GM21737 (cell line): ENCODE results near the gene PAK2.
"Not testable (repeated sequence)": the region's sequence is repeated elsewhere in the genome, so short reads cannot be mapped to it uniquely, and the experiment has no call there.

Experiments
- ATAC-seq: cut with Tn5 transposase; IDR thresholded peaks from one replicate; pipeline ENCODE4 v1.9.1; 2021; ENCODE audit warnings: mild to moderate bottlenecking, moderate library complexity; ENCODE audit not compliant: unreplicated experiment

PAK2 gene

GRCh38 chr3:196739671-196740480 lies at the start of gene PAK2:
Gene PAK2 (plus strand): TSS chr3:196739857. CDS start chr3:196782647, 42,790 bp downstream.
- peak; percentile 89 for ATAC-seq

- ATAC-seq, result no peak
These were observed 49.6 kb upstream of the PAK2 start for GRCh38 chr3:196689941-196690660.

DNA sequence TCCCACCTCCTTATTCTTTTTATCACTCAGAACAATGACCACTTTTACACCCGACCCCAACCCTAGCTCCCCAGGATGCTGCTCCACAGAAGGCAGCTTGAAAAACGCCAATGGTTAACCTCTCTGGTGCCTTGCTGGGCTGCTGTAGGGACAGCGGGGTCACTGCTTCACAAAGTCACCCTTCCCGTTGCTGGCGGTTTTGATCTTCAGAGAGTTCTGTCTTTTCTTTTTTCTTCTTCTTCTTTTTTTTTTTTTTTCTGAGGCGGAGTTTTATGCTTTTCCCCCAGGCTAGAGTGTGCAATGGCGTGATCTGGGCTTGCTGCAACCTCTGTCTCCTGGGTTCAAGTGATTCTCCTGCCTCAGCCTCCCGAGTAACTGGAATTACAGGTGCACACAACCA lies 48.3 kb upstream of the PAK2 start:
- no peak for ATAC-seq

GRCh38 chr3:196694202-196694638 lies 45.4 kb upstream of the PAK2 start:
- ATAC-seq, result no peak

DNA sequence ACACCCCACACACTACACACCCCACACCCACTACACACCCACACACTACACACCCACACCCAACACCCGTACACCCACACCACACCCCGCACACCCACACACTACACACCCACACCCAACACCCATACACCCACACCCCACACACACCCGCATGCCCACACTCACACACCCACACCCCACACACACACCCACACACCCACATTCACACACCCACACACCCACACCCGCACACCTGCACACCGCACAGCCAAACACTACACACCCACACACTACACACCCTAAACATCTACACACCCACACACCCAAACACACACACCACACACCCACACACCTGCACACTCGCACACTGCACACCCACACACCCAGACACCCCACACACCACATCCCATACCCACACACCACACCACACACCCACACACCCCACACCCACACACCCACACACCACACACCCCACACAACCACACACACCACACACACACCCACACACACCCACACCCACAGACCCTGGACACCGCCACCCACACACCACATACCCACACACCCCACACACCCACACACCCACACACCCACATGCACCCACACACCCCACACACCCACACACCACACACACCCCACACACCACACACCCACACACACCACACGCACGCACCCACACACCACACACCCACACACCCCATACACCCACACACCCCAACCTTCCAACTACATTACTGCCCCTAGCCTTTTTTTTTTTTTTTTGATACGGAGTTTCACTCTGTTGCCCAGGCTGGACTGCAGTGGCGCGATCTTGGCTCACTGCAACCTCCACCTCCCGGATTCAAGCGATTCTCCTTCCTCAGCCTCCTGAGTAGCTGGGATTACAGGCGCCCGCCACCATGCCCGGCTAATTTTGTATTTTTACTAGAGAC lies 44.5 kb upstream of the PAK2 start:
- ATAC-seq, result no peak

- ATAC-seq, result no peak
These were observed 43.8 kb upstream of the PAK2 start for GRCh38 chr3:196695849-196696226.

- ATAC-seq, result no peak
These were observed 42.4 kb upstream of the PAK2 start for GRCh38 chr3:196697270-196697669.

GRCh38 chr3:196699749-196700148 lies 39.9 kb upstream of the PAK2 start:
- no peak for ATAC-seq

- ATAC-seq, result no peak
These were observed 38.9 kb upstream of the PAK2 start for GRCh38 chr3:196700801-196701200.

GRCh38 chr3:196706327-196706726 lies 33.3 kb upstream of the PAK2 start:
- ATAC-seq, result no peak

GRCh38 chr3:196706731-196707130 lies 32.9 kb upstream of the PAK2 start:
- ATAC-seq, result no peak

DNA sequence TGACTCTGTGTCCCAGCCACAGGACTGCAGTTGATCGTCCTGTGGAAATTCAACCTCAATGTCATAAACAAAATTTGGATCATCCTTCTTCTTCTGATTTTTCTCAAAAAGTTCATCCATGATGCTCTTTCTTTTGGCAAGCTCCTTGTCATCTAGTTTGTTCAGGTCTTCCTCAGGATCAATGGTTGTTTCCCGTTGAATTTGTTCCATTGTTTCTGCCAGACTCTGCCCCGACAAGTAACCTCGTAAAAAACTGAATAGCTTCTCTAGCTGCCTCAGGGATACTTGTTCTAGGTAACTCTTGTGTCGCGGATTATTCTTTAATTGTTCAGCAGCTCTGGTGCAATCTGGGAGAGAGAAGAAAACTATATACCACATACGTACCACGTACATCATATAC lies 32.1 kb upstream of the PAK2 start:
- no peak for ATAC-seq

DNA sequence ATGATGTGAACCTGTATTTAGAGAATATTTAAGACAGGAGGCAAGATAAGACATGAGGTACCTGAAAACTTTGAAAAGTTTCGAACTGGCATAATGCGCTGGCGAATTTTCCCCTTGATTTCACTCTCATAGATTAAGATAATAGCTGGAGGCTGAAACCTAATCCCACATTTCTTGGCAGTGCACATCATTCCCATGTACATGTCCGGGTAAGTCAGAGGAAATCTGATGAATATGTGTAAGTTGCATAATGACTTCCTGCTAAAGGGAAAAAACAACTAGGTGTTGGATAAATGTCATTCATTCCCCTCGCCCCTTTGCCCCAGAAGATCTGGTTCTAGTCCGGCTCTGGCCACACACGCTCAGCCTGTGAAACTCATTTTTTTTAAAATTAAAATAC lies 31.2 kb upstream of the PAK2 start:
- no peak for ATAC-seq

GRCh38 chr3:196711838-196712513 lies 27.7 kb upstream of the PAK2 start, which contains the start of the genes CEP19 and PIGX:
Gene CEP19 (minus strand): TSS chr3:196712250. CDS start chr3:196708657, 3,593 bp downstream.
Gene PIGX (plus strand): TSS chr3:196712377.
- ATAC-seq, result peak; percentile 78

- peak; percentile 48 for ATAC-seq
These were observed 26.9 kb upstream of the PAK2 start for GRCh38 chr3:196712514-196713413.

DNA sequence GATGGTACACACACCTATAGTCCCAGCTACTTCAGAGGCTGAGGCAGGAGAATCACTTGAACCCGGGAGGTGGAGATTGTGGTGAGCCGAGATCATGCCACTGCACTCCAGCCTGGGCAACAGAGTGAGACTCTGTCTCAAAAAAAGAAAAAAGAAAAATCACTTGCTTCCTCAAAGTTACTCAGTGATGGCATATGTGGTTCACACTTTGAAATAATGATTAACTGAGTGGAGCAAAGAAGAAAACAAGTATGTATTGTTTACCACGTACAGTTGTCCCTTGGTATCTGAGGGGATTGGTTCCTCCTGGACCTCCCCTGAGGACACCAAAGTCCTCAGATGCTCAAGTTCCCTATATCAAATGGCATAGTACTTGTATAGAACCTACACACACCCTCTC lies 22.5 kb upstream of the PAK2 start:
- not testable (repeated sequence) for ATAC-seq

DNA sequence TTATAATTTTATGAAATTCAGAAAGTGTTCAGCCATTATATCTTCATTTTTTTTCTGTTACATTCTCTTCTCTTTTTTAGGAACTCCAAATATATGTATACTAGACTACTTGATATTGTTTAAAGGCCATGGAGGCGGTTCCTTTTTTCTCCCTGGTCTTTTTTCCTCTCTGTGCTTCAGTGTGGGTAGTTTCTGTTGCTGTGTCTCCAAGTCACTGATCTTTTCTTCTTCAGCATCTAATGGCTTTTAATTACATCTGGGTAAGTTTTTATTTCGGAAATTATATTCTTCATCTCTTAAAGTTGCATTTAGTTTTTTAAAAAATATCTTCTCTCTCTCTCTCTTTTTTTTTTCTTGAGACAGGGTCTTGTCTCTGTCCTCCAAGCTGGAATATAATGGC lies 18.6 kb upstream of the PAK2 start:
- no peak for ATAC-seq

GRCh38 chr3:196726788-196727675 lies 12.6 kb upstream of the PAK2 start:
- ATAC-seq, result no peak
